ENCODE data around the gene COL24A1.
A peak's percentile ranks its signal among the peaks of the same experiment; 100 is the strongest.
"Not testable (repeated sequence)": the region's sequence is repeated elsewhere in the genome, so short reads cannot be mapped to it uniquely, and the experiment has no call there.

The COL24A1 gene

GRCh38 chr1:86071870-86072269 is 84.7 kb downstream of the COL24A1 start:
- DNase-seq: not testable (repeated sequence)

DNA sequence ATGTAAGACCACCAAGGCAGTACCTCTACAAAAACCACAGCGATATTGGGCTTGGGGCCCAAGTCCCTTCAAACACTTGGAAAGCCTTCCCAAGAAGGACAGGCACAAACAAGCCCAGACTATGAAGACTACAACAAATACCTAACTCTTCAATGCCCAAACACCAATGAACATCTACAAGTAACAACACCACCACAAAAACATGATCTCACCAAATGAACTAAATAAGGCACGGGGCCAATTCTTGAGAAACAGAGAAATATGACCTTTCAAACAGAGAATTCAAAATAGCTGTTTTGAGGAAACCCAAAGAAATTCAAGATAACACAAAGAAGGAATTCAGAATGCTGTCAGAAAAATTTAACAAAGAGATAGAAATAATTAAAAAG is 86.8 kb downstream of the COL24A1 start:
- no peak for DNase-seq

GRCh38 chr1:86068841-86069756 is 87.5 kb downstream of the COL24A1 start:
- DNase-seq: no peak

DNA sequence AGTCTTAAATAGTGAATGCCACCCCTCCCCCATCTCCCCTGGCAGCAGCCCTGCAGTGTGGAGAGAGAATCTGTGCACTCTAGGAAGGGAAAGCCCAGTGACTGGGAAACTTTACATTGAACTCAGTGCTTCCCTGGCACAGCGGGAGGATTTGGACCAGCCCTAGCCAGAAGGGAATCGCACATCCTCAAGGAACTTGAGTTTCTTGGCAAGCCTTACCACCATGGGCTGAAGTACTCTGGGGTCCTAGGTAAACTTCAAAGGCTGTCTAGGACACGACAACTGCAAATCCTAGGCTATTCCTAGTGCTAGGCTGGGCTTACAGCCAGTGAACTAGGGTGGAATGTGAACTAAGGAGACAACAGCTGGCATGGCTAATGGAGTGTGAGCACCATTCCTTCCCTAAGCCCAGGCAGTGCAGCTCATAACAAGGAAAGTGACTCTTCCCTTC is 88.3 kb downstream of the COL24A1 start:
- DNase-seq: no peak

GRCh38 chr1:86067626-86068025 is 88.9 kb downstream of the COL24A1 start:
- DNase-seq: no peak

DNA sequence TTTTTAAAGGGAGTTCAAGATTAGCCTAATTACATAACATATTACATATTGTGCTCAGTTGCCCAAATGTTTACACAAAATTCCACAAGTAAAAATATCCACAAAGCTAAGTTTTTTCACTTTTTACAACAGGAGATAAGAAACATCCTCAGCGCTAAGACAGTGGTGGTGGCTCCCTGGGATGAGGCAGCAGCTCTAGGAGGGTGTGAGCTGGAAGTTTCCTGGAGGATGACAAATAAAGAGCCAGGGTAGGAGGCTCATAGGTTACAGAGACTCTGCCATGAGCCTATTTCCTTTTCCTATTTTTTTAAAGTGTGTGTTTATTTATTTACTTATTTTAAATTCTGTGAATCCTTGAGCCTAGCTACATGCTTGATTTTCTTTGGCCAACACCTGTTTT is 91.7 kb downstream of the COL24A1 start:
- DNase-seq: no peak

GRCh38 chr1:86063721-86064120 is 92.9 kb downstream of the COL24A1 start:
- DNase-seq: no peak

GRCh38 chr1:86062453-86062852 is 94.1 kb downstream of the COL24A1 start:
- DNase-seq: no peak

GRCh38 chr1:86061551-86061990 is 95.0 kb downstream of the COL24A1 start:
- no peak for DNase-seq

- no peak for DNase-seq
Measured at GRCh38 chr1:86054396-86054795, 102.2 kb downstream of the COL24A1 start.

DNA sequence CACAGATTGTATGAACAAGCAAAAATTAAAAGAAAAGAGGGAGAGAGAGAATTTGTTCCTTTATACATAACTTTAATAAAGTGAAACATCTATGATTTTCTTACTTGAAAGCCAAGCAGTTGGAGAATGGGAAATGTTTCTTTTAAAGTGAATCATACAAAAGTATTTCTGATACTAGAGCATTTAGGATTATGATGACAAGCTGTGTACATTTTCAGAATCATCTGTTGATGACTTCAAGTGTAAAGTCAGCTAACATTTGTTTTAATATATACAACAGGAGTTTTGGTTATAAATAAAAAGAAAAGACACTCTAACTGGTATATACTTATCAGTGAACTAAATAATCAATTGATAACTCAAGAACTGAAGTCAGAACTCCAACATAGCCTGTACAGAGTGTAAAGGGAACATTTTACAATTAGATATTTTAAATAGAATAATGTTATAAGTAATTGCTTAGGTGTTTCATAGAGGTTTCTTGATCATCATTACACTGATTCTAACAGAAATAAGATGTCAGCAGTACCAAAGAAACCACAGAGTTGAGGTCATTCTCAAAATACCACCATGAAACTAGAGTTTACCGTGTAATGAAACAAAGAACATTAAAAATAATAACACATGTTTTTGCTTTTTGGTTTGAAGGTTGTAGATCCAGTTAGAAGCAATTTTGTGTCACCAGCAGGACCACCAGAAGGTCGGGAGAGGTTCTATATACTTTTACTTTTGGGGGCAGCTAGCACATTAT is 103.4 kb downstream of the COL24A1 start:
- DNase-seq: no peak

- DNase-seq: no peak
Measured at GRCh38 chr1:86035101-86035500, 121.5 kb downstream of the COL24A1 start.

GRCh38 chr1:86030180-86030579 is 126.4 kb downstream of the COL24A1 start:
- DNase-seq: no peak

GRCh38 chr1:86018283-86018923 is 138.2 kb downstream of the COL24A1 start:
- DNase-seq: peak; percentile 3

DNA sequence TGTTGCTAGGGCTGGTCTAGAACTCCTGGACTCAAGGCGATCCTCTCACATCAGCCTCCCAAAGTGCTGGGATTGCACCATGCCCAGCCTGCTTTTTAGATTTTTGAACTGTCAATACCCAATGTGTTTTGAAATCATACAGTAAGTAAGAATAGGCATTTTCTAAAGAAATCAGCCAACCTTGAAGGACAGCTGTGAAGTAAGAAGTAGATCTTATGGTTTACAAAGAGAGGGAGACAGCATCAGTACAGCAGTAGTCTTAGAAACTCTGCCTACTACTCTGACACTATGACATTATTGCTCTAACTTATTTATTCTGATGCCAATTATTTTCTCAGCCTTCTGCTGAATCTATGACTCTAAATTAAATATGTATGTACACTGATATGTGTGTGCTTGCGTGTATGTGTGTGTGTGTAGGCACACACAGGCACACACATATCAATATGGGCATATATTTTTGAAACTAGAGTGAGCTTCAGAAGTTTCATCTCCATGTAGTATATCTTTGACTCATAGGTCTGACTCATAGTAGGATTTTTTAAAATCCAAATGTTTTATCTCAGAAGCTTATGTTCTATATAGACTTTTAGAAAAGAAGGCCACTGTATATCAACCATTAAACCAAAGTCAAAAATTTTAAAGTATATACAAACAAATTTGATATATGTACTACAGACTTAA is 140.4 kb downstream of the COL24A1 start:
- no peak for DNase-seq

DNA sequence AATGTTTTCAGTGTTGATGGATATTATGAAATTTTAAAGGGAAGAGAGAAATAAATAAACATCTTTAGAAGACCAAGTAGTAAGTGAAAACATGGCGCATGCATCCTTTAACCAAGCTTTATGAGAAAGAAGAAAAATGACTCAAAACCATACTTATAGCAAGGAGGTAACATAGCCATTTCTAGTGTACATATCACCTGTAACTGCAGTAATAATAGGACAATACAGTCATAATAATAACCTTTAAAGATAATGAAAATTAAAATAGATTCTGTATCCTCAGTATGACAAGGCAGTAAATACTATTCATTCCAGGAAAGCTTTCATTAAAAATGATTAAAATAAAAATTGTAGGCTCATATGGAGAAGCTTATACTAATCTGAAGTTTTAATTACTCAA is 141.2 kb downstream of the COL24A1 start:
- no peak for DNase-seq

DNA sequence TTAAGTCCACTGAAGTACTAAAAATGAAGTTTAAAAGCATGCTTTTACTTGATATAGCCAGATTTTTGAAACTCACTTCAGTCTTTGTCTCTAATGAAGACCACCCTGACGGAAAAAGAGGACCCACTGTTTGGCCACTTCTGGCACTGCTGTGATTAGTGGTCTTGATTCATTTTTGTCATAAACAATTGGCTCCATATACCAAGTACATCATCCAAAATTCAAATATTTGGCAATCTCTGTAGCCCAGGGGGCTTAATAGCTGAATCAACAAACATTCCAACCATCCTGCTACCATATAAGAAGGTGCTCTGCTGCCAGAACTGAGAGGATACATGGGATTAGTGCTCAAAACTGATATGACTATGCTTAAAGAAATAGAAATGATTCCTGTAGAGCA is 156.0 kb downstream of the COL24A1 start:
- no peak for DNase-seq

DNA sequence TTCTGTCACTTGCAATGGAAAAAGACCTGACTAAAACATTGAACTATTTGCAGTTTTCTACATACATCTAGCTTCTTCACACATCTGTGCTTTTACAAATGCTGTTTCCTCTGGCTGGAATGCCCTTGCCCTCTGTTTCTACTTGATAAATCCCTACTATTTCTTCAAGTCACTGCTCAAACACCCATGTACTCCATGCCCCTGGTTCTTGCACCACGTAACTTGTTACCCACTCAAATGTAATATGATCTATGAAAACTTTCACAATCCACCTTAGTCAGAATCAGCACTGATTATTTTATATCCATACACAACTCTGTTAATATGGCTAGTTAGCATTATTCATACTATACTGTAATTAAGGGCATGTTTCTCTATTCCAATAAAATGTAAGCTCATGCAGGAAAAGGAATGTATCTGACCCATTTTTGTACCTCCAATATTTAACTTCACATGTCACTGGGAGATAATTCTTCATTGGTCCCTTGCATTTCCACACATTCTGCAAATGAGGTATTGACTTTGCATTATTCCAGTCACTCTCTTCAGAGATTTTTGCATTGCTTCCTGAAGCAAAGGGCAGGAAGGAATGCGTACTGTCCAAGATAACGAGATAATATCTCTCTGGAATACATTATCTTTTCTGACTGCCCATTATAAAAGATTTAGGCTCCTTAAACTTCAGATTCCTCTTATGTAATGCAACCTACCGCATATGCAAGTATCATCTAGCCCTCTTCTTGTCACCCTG is 158.3 kb downstream of the COL24A1 start:
- no peak for DNase-seq

DNA sequence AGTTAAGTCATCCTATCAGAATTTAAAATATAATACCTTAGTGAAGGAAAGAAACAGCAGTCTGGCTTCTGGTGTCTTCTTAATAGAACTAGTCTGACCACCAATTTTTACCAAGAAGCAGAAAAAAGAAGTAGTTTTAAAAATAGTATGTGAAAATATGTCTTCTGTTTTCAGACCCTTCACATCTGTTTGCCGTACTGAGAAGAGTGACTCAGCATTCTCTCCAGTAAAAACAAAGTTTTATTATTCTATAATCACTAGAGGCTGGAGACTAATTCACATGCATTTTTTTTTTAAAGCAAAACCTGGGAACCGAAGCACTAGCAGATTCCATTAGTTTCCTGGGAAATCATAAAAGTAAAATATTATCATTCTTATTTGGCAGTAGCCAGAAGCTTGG is 163.8 kb downstream of the COL24A1 start:
- no peak for DNase-seq

- DNase-seq: no peak
Measured at GRCh38 chr1:85991261-85991660, 165.3 kb downstream of the COL24A1 start.

- DNase-seq: no peak
Measured at GRCh38 chr1:85984636-85985035, 171.9 kb downstream of the COL24A1 start.

DNA sequence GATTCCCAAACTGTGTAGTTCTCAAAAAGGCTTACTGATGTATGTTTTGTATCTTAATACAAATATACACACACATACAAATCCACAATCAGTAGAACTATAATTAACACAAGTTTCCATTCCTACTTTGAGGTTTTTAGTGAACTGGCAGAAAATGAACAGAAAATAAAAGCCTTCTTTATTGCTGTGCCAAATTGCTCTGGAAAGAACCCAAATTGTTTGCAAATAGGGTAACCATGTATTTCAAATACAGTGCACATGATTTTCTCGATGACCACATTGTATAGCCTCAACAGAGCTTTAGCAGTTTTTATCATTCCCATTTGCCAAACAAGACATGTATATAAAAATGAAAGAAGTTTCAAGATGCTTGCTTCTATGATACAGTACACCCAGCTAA is 173.3 kb downstream of the COL24A1 start:
- DNase-seq: no peak

Data from activated CD4-positive, alpha-beta T cell treated with anti-CD3 and anti-CD28 coated beads for 48 hours (primary cell).